Left lung (tissue), 10 donors: ENCODE measurements around the gene KCNE5. TPM values are rescaled to one million over a fixed set of nuclear protein-coding genes. Genes with fewer than 3 reads are reported as not detected.

Source experiments
- ATAC-seq: fragments of 200-7000 bp; cut with Tn5 transposase; one replicate; pipeline ENCODE4 v1.9.1; 2020; ENCODE audit warnings: moderate library complexity
- DNase-seq, 4 donors: peaks; one replicate each; pipeline ENCODE4 v3.0.0-alpha.2; 2013 to 2020
- H3K27ac ChIP-seq, 2 donors: fragments of 200-600 bp; sonication (generic) in 1 of 2; one replicate each; pipeline versions ENCODE4 v1.5.0 to v1.8.0; 2020 to 2021
- H3K27me3 ChIP-seq, 2 donors: fragments of 200-600 bp; sonication (generic) in 1 of 2; one replicate each; pipeline versions ENCODE4 v1.5.0 to v1.8.0; 2020 to 2021
- H3K36me3 ChIP-seq, 2 donors: fragments of 200-600 bp; sonication (generic) in 1 of 2; one replicate each; pipeline versions ENCODE4 v1.5.0 to v1.8.0; 2020 to 2021
- H3K4me1 ChIP-seq, 2 donors: fragments of 200-600 bp; one replicate each; pipeline ENCODE4 v1.8.0; 2021
- H3K4me3 ChIP-seq, 2 donors: fragments of 200-600 bp; sonication (generic) in 1 of 2; one replicate each; pipeline versions ENCODE4 v1.5.0 to v1.8.0; 2020 to 2021; ENCODE audit warnings: mild to moderate bottlenecking in 1 of 2
- H3K9me3 ChIP-seq, 2 donors: fragments of 200-600 bp; sonication (generic) in 1 of 2; one replicate each; pipeline versions ENCODE4 v1.5.0 to v1.8.0; 2020 to 2021
- intact Hi-C, 2 donors: fragments of 100-400 bp; cut with DNase I; formaldehyde crosslinking; loops; one replicate each; pipeline versions ENCODE4 v1.11.2 to v1.14.2; 2022
- polyA plus RNA-seq, 6 donors: library from polyadenylated mRNA; unstranded; fragments of 120-200 nt; gene quantifications; one replicate each; pipeline ENCODE4 v1.2.1, GENCODE V29; 2013; ENCODE audit not compliant: insufficient read length in 6 of 6
- total RNA-seq, 2 donors: library from RNA; stranded (reverse); fragmentation: NEBNext Ultra II Directional; extraction: Animal tissue kit (Norgen Biotek cat#: 25700); gene quantifications; one replicate each; pipeline ENCODE4 v1.2.1, GENCODE V29; 2021
- TF ChIP-seq, protein P1 (sequence below), 2 donors: fragments of 200-600 bp; sonication (generic) in 1 of 2; IDR thresholded peaks; one replicate each; pipeline versions ENCODE4 v1.5.0 to v1.8.0; 2021; ENCODE audit warnings: antibody characterized with exemption in 2 of 2
- donor health status: DM: no; HTN: yes; CAD: no.
- donor health status: DM: no; HTN: no; CAD: no.

Gene KCNE5
- total and polyA plus RNA-seq, 8 donors = 0.84 to 8.0 (median 4.2) TPM; not detected in 1

DNA sequence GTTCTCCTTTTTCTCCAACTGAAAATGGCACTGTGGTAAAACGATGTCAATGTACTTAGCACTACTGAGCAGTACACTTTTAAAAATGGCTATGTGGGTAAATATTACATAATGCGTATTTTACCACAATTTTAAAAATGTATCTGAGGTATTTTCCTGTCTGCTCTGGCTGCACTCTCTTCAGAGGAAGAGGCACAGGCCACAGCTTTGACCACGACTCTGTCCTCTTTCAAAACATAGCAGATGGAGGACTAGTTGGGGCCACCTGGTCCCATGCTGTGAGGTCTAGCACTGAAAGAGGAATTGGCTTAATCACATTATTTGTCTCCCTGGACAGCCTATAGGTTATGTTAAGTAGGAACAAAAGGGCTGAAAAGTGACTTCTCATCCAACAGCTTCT lies 5.2 kb downstream of the KCNE5 start:
- TF ChIP-seq, protein P1, sequence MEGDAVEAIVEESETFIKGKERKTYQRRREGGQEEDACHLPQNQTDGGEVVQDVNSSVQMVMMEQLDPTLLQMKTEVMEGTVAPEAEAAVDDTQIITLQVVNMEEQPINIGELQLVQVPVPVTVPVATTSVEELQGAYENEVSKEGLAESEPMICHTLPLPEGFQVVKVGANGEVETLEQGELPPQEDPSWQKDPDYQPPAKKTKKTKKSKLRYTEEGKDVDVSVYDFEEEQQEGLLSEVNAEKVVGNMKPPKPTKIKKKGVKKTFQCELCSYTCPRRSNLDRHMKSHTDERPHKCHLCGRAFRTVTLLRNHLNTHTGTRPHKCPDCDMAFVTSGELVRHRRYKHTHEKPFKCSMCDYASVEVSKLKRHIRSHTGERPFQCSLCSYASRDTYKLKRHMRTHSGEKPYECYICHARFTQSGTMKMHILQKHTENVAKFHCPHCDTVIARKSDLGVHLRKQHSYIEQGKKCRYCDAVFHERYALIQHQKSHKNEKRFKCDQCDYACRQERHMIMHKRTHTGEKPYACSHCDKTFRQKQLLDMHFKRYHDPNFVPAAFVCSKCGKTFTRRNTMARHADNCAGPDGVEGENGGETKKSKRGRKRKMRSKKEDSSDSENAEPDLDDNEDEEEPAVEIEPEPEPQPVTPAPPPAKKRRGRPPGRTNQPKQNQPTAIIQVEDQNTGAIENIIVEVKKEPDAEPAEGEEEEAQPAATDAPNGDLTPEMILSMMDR (IDR thresholded peaks at IDR 0.05) = no peak
- no peak overlapping the region for H3K27ac ChIP-seq
- DNase-seq (no peak), ATAC-seq (no peak)
- peaks cover 0 to 4% of the 10 kb centered on the region in 2 donors for H3K27me3 ChIP-seq
- no peaks in the 10 kb centered on the region for H3K9me3 ChIP-seq
- intact Hi-C loops = no loop called here
- no peaks in the 10 kb centered on the region for H3K36me3 ChIP-seq
- no peaks in the 10 kb centered on the region for H3K4me1 ChIP-seq
- no peak overlapping the region for H3K4me3 ChIP-seq

DNA sequence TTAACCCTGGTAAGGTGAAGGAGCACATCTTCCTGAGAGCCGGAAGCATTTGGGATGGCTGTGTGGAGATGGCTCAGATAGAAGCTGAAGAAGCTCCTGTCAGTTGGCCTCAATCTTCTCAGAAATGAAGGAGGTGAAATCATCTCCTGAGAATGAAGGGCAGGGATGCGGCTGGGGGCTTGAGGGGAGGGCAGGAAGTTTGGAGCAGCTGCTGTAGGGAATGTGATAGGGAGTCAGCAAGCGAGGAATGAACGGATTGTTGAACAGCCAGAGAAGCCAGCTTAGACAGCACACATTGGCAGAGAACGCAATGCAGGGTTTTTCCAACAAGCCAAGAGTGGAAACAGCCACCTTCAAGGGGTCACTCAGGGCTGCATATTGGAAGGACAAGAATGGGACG lies 10.0 kb downstream of the KCNE5 start:
- H3K4me3 ChIP-seq = no peak overlapping the region
- H3K9me3 ChIP-seq = no peaks in the 10 kb centered on the region
- peaks cover 0 to 5% of the 10 kb centered on the region in 2 donors for H3K27me3 ChIP-seq
- intact Hi-C loops = no loop called here
- ATAC-seq = no peak
- H3K36me3 ChIP-seq = no peaks in the 10 kb centered on the region
- no peak for DNase-seq
- H3K4me1 ChIP-seq = no peaks in the 10 kb centered on the region
- H3K27ac ChIP-seq = no peak overlapping the region
- TF ChIP-seq, protein P1 (IDR thresholded peaks at IDR 0.05) = no peak

DNA sequence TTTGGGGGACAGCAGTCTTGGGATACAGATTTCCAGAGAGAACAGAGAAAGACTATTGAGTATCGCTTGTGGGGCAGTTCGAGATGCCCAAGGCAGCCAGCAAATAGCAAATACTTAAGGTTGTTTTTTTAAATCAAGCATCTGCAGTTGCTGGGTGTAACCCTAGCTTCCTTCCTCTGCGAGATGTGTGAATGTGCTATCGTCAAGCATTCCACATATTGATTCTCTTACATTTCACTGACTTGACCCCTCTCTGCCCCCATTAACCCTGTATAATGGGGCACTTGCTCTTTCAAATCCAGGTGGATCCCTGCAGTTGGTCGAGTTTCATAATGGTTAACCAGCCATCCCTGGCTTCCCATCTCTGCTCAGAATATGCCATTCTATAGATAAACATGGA lies 23.5 kb downstream of the KCNE5 start:
- peaks cover 0 to 5% of the 10 kb centered on the region in 2 donors for H3K27me3 ChIP-seq
- intact Hi-C loops = no loop called here
- H3K4me3 ChIP-seq = no peak overlapping the region
- TF ChIP-seq, protein P1 (IDR thresholded peaks at IDR 0.05) = no peak
- H3K36me3 ChIP-seq = no peaks in the 10 kb centered on the region
- no peaks in the 10 kb centered on the region for H3K9me3 ChIP-seq
- no peaks in the 10 kb centered on the region for H3K4me1 ChIP-seq
- no peak for DNase-seq
- no peak for ATAC-seq
- no peak overlapping the region for H3K27ac ChIP-seq

DNA sequence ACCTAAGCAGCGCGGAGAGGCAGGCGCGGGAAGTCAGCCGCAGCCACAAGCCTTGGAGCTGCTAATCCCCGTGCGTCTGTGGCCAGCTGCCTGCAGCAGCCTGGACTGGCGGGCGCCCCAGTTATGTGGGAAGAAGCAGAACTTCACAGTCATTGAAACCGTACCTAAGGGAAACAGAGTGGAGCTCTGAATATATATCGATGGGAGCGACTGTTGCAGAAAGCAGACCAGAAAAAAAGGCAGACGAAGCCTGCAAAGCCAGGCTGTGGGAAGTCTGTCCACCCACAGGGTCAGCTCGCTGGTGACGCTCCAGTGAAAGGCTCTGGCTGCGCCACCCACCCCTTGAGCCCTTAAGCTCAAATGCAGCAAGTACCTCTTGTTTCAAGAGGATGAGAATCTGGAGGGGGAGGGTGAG lies 24.7 kb downstream of the KCNE5 start:
- TF ChIP-seq, protein P1 (IDR thresholded peaks at IDR 0.05) = no peak
- Histone ChIP-seq H3K36me3 (no peaks in the 10 kb centered on the region), H3K4me1 (no peaks in the 10 kb centered on the region), H3K9me3 (no peaks in the 10 kb centered on the region), H3K27ac (no peak overlapping the region), H3K27me3 (peaks cover 0 to 5% of the 10 kb centered on the region in 2 donors), H3K4me3 (no peak overlapping the region)
- intact Hi-C loops = no loop called here
- DNase-seq = peak in 2 of 4 donors; percentile 27 to 61
- ATAC-seq = peak; percentile 73

DNA sequence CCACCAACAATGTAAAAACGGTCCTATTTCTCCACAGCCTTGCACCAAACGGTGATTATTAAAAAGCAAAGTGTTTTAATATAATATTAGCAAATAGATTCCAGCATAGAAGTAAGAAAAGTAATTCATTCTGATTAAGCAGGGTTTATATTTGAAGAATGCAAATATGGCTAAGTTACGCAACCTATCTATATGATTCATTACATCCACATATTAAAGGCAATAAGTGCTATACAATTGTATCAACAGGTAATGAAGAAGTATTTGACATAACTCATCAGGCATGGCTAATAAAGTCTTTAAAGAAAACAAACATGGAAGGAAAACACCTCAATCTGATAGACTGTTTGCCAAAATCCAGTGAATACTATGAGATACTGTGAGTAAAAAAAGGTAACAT lies 29.0 kb downstream of the KCNE5 start:
- H3K9me3 ChIP-seq = no peaks in the 10 kb centered on the region
- no peaks in the 10 kb centered on the region for H3K27me3 ChIP-seq
- TF ChIP-seq, protein P1 (IDR thresholded peaks at IDR 0.05) = no peak
- no peaks in the 10 kb centered on the region for H3K4me1 ChIP-seq
- no peak overlapping the region for H3K4me3 ChIP-seq
- DNase-seq (no peak), ATAC-seq (no peak)
- H3K27ac ChIP-seq = no peak overlapping the region
- intact Hi-C loops = no loop called here
- H3K36me3 ChIP-seq = no peaks in the 10 kb centered on the region
